Activated naive CD8-positive, alpha-beta T cell (primary cell): ENCODE results near the gene HERC5.
A peak's percentile ranks its signal among the peaks of the same experiment; 100 is the strongest.
"Not testable (repeated sequence)": the region's sequence is repeated elsewhere in the genome, so short reads cannot be mapped to it uniquely, and the experiment has no call there.

ENCODE experiments used
- H3K27ac Mint-ChIP-seq: one replicate; pipeline ENCODE4 v1.8.0; 2021; ENCODE audit warnings: mixed read lengths
- H3K27me3 Mint-ChIP-seq: one replicate; pipeline ENCODE4 v1.8.0; 2021; ENCODE audit warnings: mixed read lengths
- H3K36me3 Mint-ChIP-seq: one replicate; pipeline ENCODE4 v1.8.0; 2021; ENCODE audit warnings: mixed read lengths
- H3K4me1 Mint-ChIP-seq: one replicate; pipeline ENCODE4 v1.8.0; 2021; ENCODE audit warnings: low read depth, mixed read lengths
- H3K4me3 Mint-ChIP-seq: one replicate; pipeline ENCODE4 v1.8.0; 2021; ENCODE audit warnings: mild to moderate bottlenecking, mixed read lengths
- H3K9me3 Mint-ChIP-seq: one replicate; pipeline ENCODE4 v1.8.0; 2021; ENCODE audit warnings: low read depth, mixed read lengths

Gene HERC5

GRCh38 chr4:88456670-88457306 lies at the start of gene HERC5:
Gene HERC5 (plus strand): TSS chr4:88457119. CDS start chr4:88457270, 151 bp downstream.
- Mint-ChIP-seq H3K4me1 (peaks cover 33% of the 10 kb centered on the region), H3K9me3 (no peaks in the 10 kb centered on the region), H3K27me3 (no peaks in the 10 kb centered on the region), H3K27ac (peak within 1 kb of the TSS; percentile 99), H3K36me3 (peaks cover 4% of the 10 kb centered on the region), H3K4me3 (peak within 1 kb of the TSS; percentile 99)

- no peak overlapping the region for H3K4me3 Mint-ChIP-seq
- H3K9me3 Mint-ChIP-seq = no peaks in the 10 kb centered on the region
- H3K4me1 Mint-ChIP-seq = no peaks in the 10 kb centered on the region
- H3K27ac Mint-ChIP-seq = no peak overlapping the region
- peaks cover 24% of the 10 kb centered on the region for H3K36me3 Mint-ChIP-seq
- no peaks in the 10 kb centered on the region for H3K27me3 Mint-ChIP-seq
Measured at GRCh38 chr4:88409206-88409605, 47.7 kb upstream of the HERC5 start.

- Mint-ChIP-seq H3K9me3 (no peaks in the 10 kb centered on the region), H3K27ac (no peak overlapping the region), H3K27me3 (no peaks in the 10 kb centered on the region), H3K36me3 (peaks cover 26% of the 10 kb centered on the region), H3K4me3 (no peak overlapping the region), H3K4me1 (no peaks in the 10 kb centered on the region)
Measured at GRCh38 chr4:88409789-88410188, 47.1 kb upstream of the HERC5 start.

- H3K9me3 Mint-ChIP-seq = no peaks in the 10 kb centered on the region
- H3K27ac Mint-ChIP-seq = no peak overlapping the region
- H3K36me3 Mint-ChIP-seq = peaks cover 27% of the 10 kb centered on the region
- H3K27me3 Mint-ChIP-seq = no peaks in the 10 kb centered on the region
- H3K4me3 Mint-ChIP-seq = no peak overlapping the region
- no peaks in the 10 kb centered on the region for H3K4me1 Mint-ChIP-seq
Measured at GRCh38 chr4:88411491-88412096, 45.3 kb upstream of the HERC5 start.

GRCh38 chr4:88413801-88414200 lies 43.1 kb upstream of the HERC5 start:
- H3K27me3 Mint-ChIP-seq = no peaks in the 10 kb centered on the region
- H3K4me3 Mint-ChIP-seq = no peak overlapping the region
- H3K27ac Mint-ChIP-seq = no peak overlapping the region
- no peaks in the 10 kb centered on the region for H3K4me1 Mint-ChIP-seq
- H3K36me3 Mint-ChIP-seq = peaks cover 22% of the 10 kb centered on the region
- no peaks in the 10 kb centered on the region for H3K9me3 Mint-ChIP-seq

GRCh38 chr4:88414755-88415154 lies 42.2 kb upstream of the HERC5 start:
- Mint-ChIP-seq H3K4me1 (no peaks in the 10 kb centered on the region), H3K27ac (no peak overlapping the region), H3K36me3 (peaks cover 21% of the 10 kb centered on the region), H3K27me3 (no peaks in the 10 kb centered on the region), H3K9me3 (no peaks in the 10 kb centered on the region), H3K4me3 (no peak overlapping the region)

- no peaks in the 10 kb centered on the region for H3K4me1 Mint-ChIP-seq
- H3K27me3 Mint-ChIP-seq = no peaks in the 10 kb centered on the region
- no peak overlapping the region for H3K27ac Mint-ChIP-seq
- H3K9me3 Mint-ChIP-seq = no peaks in the 10 kb centered on the region
- H3K36me3 Mint-ChIP-seq = peaks cover 20% of the 10 kb centered on the region
- H3K4me3 Mint-ChIP-seq = no peak overlapping the region
Measured at GRCh38 chr4:88415982-88416381, 40.9 kb upstream of the HERC5 start.

GRCh38 chr4:88418411-88418810 lies 38.5 kb upstream of the HERC5 start:
- peaks cover 20% of the 10 kb centered on the region for H3K36me3 Mint-ChIP-seq
- H3K27ac Mint-ChIP-seq = no peak overlapping the region
- no peaks in the 10 kb centered on the region for H3K9me3 Mint-ChIP-seq
- no peaks in the 10 kb centered on the region for H3K4me1 Mint-ChIP-seq
- H3K4me3 Mint-ChIP-seq = no peak overlapping the region
- no peaks in the 10 kb centered on the region for H3K27me3 Mint-ChIP-seq

GRCh38 chr4:88419874-88420273 lies 37.0 kb upstream of the HERC5 start:
- Mint-ChIP-seq H3K36me3 (peaks cover 18% of the 10 kb centered on the region), H3K4me1 (no peaks in the 10 kb centered on the region), H3K9me3 (no peaks in the 10 kb centered on the region), H3K27ac (no peak overlapping the region), H3K4me3 (no peak overlapping the region), H3K27me3 (no peaks in the 10 kb centered on the region)

- H3K4me3 Mint-ChIP-seq = no peak overlapping the region
- no peaks in the 10 kb centered on the region for H3K4me1 Mint-ChIP-seq
- H3K27me3 Mint-ChIP-seq = no peaks in the 10 kb centered on the region
- no peaks in the 10 kb centered on the region for H3K9me3 Mint-ChIP-seq
- no peak overlapping the region for H3K27ac Mint-ChIP-seq
- H3K36me3 Mint-ChIP-seq = peaks cover 17% of the 10 kb centered on the region
Measured at GRCh38 chr4:88420844-88421243, 36.1 kb upstream of the HERC5 start.

- Mint-ChIP-seq H3K36me3 (peaks cover 17% of the 10 kb centered on the region), H3K4me3 (no peak overlapping the region), H3K4me1 (no peaks in the 10 kb centered on the region), H3K27ac (no peak overlapping the region), H3K27me3 (no peaks in the 10 kb centered on the region), H3K9me3 (no peaks in the 10 kb centered on the region)
Measured at GRCh38 chr4:88422403-88422802, 34.5 kb upstream of the HERC5 start.

GRCh38 chr4:88429401-88429800 lies 27.5 kb upstream of the HERC5 start:
- Mint-ChIP-seq H3K36me3 (peaks cover 29% of the 10 kb centered on the region), H3K27me3 (no peaks in the 10 kb centered on the region), H3K27ac (no peak overlapping the region)

GRCh38 chr4:88435987-88436693 lies 20.8 kb upstream of the HERC5 start:
- no peaks in the 10 kb centered on the region for H3K27me3 Mint-ChIP-seq
- H3K36me3 Mint-ChIP-seq = peaks cover 27% of the 10 kb centered on the region

More at GRCh38 chr4:88429401-88429800, 27.5 kb upstream of the HERC5 start:
- Mint-ChIP-seq H3K4me1 (no peaks in the 10 kb centered on the region), H3K9me3 (no peaks in the 10 kb centered on the region), H3K4me3 (no peak overlapping the region)

GRCh38 chr4:88437873-88438272 lies 19.0 kb upstream of the HERC5 start:
- H3K36me3 Mint-ChIP-seq = peaks cover 38% of the 10 kb centered on the region
- H3K27me3 Mint-ChIP-seq, H3K4me1 Mint-ChIP-seq, H3K9me3 Mint-ChIP-seq, H3K27ac Mint-ChIP-seq, H3K4me3 Mint-ChIP-seq: not testable (repeated sequence)

More at GRCh38 chr4:88435987-88436693, 20.8 kb upstream of the HERC5 start:
- Mint-ChIP-seq H3K9me3 (no peaks in the 10 kb centered on the region), H3K4me3 (no peak overlapping the region), H3K4me1 (no peaks in the 10 kb centered on the region), H3K27ac (peak overlapping the region; percentile 56)

- no peaks in the 10 kb centered on the region for H3K27me3 Mint-ChIP-seq
- H3K9me3 Mint-ChIP-seq = no peaks in the 10 kb centered on the region
- no peaks in the 10 kb centered on the region for H3K4me1 Mint-ChIP-seq
- H3K4me3 Mint-ChIP-seq = no peak overlapping the region
- H3K36me3 Mint-ChIP-seq = peaks cover 31% of the 10 kb centered on the region
- peak overlapping the region; percentile 47 for H3K27ac Mint-ChIP-seq
Measured at GRCh38 chr4:88439161-88439760, 17.7 kb upstream of the HERC5 start.
